Measurements from ENCODE around the gene PCDHGB1.
"Not testable (repeated sequence)": the region's sequence is repeated elsewhere in the genome, so short reads cannot be mapped to it uniquely, and the experiment has no call there.

The PCDHGB1 gene

GRCh38 chr5:141349917-141350619, at the start of gene PCDHGB1:
Gene PCDHGB1 (plus strand): TSS chr5:141350099. CDS start chr5:141350261, 162 bp downstream.
- DNase-seq (ENCODE audit: low read depth in 3 of 3, low spot score in 1 of 3): no peak

- DNase-seq (ENCODE audit: low read depth in 3 of 3, low spot score in 1 of 3): no peak
Measured at GRCh38 chr5:141303756-141304155, 46.1 kb upstream of the PCDHGB1 start, which contains the start of gene SLC25A2. Gene SLC25A2 (minus strand): TSS chr5:141304049. CDS start chr5:141303865, 184 bp downstream.

GRCh38 chr5:141306630-141307029, 43.3 kb upstream of the PCDHGB1 start:
- DNase-seq (ENCODE audit: low read depth in 3 of 3, low spot score in 1 of 3): no peak

- no peak for DNase-seq (ENCODE audit: low read depth in 3 of 3, low spot score in 1 of 3)
Measured at GRCh38 chr5:141313711-141314110, 36.2 kb upstream of the PCDHGB1 start.

GRCh38 chr5:141316963-141317362, 32.9 kb upstream of the PCDHGB1 start:
- not testable (repeated sequence) for DNase-seq (ENCODE audit: low read depth in 3 of 3, low spot score in 1 of 3)

- DNase-seq (ENCODE audit: low read depth in 3 of 3, low spot score in 1 of 3): no peak
Measured at GRCh38 chr5:141319202-141319601, 30.7 kb upstream of the PCDHGB1 start.

- no peak for DNase-seq (ENCODE audit: low read depth in 3 of 3, low spot score in 1 of 3)
Measured at GRCh38 chr5:141319699-141320098, 30.2 kb upstream of the PCDHGB1 start.

GRCh38 chr5:141320225-141321169, 29.4 kb upstream of the PCDHGB1 start, which contains the start of gene TAF7:
Gene TAF7 (minus strand): TSS chr5:141320784. CDS start chr5:141320044, 740 bp downstream.
- DNase-seq (ENCODE audit: low read depth in 3 of 3, low spot score in 1 of 3): peak; percentile 78 to 87 (median 82)

GRCh38 chr5:141322261-141322660, 27.6 kb upstream of the PCDHGB1 start:
- no peak for DNase-seq (ENCODE audit: low read depth in 3 of 3, low spot score in 1 of 3)

- DNase-seq (ENCODE audit: low read depth in 3 of 3, low spot score in 1 of 3): peak; percentile 29 to 48 (median 39)
Measured at GRCh38 chr5:141326088-141326854, 23.6 kb upstream of the PCDHGB1 start.

- DNase-seq (ENCODE audit: low read depth in 3 of 3, low spot score in 1 of 3): no peak
Measured at GRCh38 chr5:141328231-141328630, 21.7 kb upstream of the PCDHGB1 start.

GRCh38 chr5:141330299-141331080, 19.4 kb upstream of the PCDHGB1 start, which contains the start of gene PCDHGA1:
Gene PCDHGA1 (plus strand): TSS chr5:141330514.
- no peak for DNase-seq (ENCODE audit: low read depth in 3 of 3, low spot score in 1 of 3)

GRCh38 chr5:141332571-141332970, 17.3 kb upstream of the PCDHGB1 start:
- DNase-seq (ENCODE audit: low read depth in 3 of 3, low spot score in 1 of 3): not testable (repeated sequence)

GRCh38 chr5:141338538-141339306, 11.2 kb upstream of the PCDHGB1 start, which contains the start of gene PCDHGA2:
Gene PCDHGA2 (plus strand): TSS chr5:141338760.
- no peak for DNase-seq (ENCODE audit: low read depth in 3 of 3, low spot score in 1 of 3)

- not testable (repeated sequence) for DNase-seq (ENCODE audit: low read depth in 3 of 3, low spot score in 1 of 3)
Measured at GRCh38 chr5:141340781-141341354, 9.0 kb upstream of the PCDHGB1 start.

- DNase-seq (ENCODE audit: low read depth in 3 of 3, low spot score in 1 of 3): no peak
Measured at GRCh38 chr5:141342773-141343172, 7.1 kb upstream of the PCDHGB1 start.

GRCh38 chr5:141343242-141343952, 6.5 kb upstream of the PCDHGB1 start, which contains the start of gene PCDHGA3:
Gene PCDHGA3 (plus strand): TSS chr5:141343829. CDS start chr5:141344034, 205 bp downstream.
- DNase-seq (ENCODE audit: low read depth in 3 of 3, low spot score in 1 of 3): no peak

GRCh38 chr5:141343953-141344463, 5.9 kb upstream of the PCDHGB1 start:
- no peak for DNase-seq (ENCODE audit: low read depth in 3 of 3, low spot score in 1 of 3)

Measured in stimulated activated CD4-positive, alpha-beta T cell treated with anti-CD3 and anti-CD28 coated beads, TNF-alpha, amount 100 ng/mL, for 1 hour (primary cell).